Measurements from ENCODE around the gene BICRA.
A peak's percentile ranks its signal among the peaks of the same experiment; 100 is the strongest.

Gene BICRA

GRCh38 chr19:47694466-47695273 lies 85.7 kb downstream of the BICRA start:
- DNase-seq (ENCODE audit: extremely low read depth, low read depth) = no peak
- TF ChIP-seq, protein P1, sequence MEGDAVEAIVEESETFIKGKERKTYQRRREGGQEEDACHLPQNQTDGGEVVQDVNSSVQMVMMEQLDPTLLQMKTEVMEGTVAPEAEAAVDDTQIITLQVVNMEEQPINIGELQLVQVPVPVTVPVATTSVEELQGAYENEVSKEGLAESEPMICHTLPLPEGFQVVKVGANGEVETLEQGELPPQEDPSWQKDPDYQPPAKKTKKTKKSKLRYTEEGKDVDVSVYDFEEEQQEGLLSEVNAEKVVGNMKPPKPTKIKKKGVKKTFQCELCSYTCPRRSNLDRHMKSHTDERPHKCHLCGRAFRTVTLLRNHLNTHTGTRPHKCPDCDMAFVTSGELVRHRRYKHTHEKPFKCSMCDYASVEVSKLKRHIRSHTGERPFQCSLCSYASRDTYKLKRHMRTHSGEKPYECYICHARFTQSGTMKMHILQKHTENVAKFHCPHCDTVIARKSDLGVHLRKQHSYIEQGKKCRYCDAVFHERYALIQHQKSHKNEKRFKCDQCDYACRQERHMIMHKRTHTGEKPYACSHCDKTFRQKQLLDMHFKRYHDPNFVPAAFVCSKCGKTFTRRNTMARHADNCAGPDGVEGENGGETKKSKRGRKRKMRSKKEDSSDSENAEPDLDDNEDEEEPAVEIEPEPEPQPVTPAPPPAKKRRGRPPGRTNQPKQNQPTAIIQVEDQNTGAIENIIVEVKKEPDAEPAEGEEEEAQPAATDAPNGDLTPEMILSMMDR (IDR thresholded peaks at IDR 0.05; ENCODE audit: low read depth, low read length) = no peak

DNA sequence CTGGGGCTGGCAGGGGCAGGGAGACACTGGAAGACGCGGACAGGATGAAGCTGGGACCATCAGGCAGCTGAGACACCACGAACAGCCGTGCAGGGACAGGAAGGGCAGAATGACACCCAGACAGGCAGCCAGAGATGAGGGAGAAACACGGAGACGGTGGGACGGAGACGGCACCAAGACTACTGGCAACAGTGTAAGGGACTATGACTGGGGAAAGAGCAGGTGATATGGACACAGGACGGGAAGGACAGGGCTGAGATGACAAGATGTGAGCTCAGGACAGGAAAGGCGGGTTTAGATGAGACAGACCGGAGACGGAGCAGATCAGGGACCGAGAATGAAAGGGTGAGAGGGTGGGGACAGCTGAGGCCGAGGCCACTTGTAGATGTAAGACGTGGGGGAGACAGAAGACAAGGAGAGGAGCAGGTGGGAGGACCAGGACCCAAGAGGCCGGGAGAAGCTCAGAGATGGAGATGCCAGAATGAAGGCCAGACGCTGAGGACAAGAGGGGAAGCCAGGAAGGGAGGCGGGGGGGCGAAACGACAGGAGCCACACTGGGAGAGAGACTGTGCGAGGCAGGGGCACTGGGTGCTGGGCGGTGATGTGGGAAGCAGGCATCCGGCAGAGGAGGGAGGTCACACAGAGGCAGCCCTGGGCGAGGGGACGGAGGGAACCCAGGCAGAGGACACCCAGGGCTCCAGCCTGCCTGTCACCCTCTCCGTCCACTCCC lies 86.8 kb downstream of the BICRA start:
- TF ChIP-seq, protein P1 (IDR thresholded peaks at IDR 0.05; ENCODE audit: low read depth, low read length) = no peak
- DNase-seq (ENCODE audit: extremely low read depth, low read depth) = no peak

DNA sequence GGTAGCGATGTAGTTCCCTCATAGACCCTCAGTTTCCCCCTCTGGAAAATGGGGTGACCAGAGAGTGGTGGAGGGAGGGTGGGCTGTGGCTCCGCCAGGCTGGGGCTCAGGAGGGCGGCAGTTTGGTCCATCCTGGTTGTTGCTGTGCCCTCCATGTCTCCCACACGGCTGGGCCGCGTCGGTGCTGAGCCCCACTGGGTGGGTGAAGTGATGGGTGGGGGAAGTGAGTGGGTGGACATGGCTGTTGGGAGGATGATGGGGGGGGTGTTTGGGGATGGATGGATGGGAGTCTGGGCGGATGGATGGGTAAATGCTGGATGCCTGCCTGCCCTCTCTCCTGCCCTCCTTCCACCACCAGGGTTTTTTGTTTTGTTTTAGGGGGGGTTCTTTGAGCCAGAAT lies 87.7 kb downstream of the BICRA start:
- no peak for DNase-seq (ENCODE audit: extremely low read depth, low read depth)
- TF ChIP-seq, protein P1 (IDR thresholded peaks at IDR 0.05; ENCODE audit: low read depth, low read length) = no peak

- peak; percentile 57 for DNase-seq (ENCODE audit: extremely low read depth, low read depth)
- TF ChIP-seq, protein P1 (IDR thresholded peaks at IDR 0.05; ENCODE audit: low read depth, low read length) = no peak; the same call in none of the 2 replicates
Observed at GRCh38 chr19:47697863-47698609, 89.1 kb downstream of the BICRA start.

DNA sequence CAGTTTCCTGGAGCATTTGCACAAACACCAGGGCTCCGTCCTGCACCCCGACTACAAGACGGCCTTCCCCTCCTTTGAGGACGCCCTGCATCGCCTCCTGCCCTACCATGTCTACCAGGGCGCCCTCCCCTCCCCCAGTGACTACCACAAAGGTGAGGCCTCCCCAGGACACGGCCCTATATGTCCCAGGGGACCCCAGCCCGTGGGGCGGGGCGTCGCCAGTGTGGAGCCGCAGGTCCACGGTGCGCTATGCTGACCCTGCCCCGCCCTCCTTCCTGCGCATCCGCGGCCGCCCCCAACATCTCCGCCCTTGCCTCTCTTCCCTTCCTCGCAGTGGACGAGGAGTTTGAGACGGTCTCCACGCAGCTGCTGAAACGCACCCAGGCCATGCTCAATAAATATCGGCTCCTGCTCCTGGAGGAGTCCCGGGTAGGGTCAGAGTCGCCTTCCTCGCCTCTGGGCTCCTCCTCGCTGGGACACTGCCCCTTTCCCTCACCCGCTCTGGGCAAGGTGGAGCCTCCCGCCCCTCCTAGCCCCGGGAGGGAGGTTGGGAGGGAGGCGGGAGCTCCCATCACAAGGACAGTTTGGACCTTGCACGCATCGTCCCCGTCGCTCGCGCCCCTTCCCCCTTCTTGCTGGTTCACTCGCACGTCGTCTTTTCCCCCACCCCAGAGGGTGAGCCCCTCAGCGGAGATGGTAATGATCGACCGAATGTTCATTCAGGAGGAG lies 89.9 kb downstream of the BICRA start:
- DNase-seq (ENCODE audit: extremely low read depth, low read depth) = no peak
- TF ChIP-seq, protein P1 (IDR thresholded peaks at IDR 0.05; ENCODE audit: low read depth, low read length) = no peak

GRCh38 chr19:47699360-47699917 lies 90.5 kb downstream of the BICRA start:
- TF ChIP-seq, protein P1 (IDR thresholded peaks at IDR 0.05; ENCODE audit: low read depth, low read length) = peak; percentile 70
- DNase-seq (ENCODE audit: extremely low read depth, low read depth) = no peak

Measured in AG09319 (cell line).